Transverse colon (tissue), 4 donors: ENCODE data around the gene PTPRD.

Experiments
- EP300 ChIP-seq: sonication (generic); formaldehyde crosslinking; IDR thresholded peaks from one replicate; pipeline ENCODE4 v1.6.1; 2017; ENCODE audit warnings: antibody characterized with exemption, low read depth
- POLR2A ChIP-seq: fragments of 450-650 bp; IDR thresholded peaks from one replicate; pipeline ENCODE4 v1.6.1; 2016; ENCODE audit warnings: antibody characterized with exemption, mild to moderate bottlenecking, moderate library complexity
- POLR2AphosphoS5 ChIP-seq, 3 donors: sonication (generic); formaldehyde crosslinking; IDR thresholded peaks; one replicate each; pipeline ENCODE4 v1.6.1; 2016; ENCODE audit warnings: antibody characterized with exemption in 3 of 3
- TF ChIP-seq, protein P1 (sequence below), 5 experiments: fragments of 200-600 bp in 3 of 5; fragments of 450-650 bp in 2 of 5; sonication (generic) in 3 of 5; IDR thresholded peaks; 1 replicate in 2 of 5; 2 replicates in 3 of 5; pipeline ENCODE4 v1.5.1; 2016 to 2017; ENCODE audit warnings: antibody characterized with exemption in 5 of 5, inconsistent platforms in 3 of 5, mild to moderate bottlenecking in 2 of 5, moderate library complexity in 1 of 5

DNA sequence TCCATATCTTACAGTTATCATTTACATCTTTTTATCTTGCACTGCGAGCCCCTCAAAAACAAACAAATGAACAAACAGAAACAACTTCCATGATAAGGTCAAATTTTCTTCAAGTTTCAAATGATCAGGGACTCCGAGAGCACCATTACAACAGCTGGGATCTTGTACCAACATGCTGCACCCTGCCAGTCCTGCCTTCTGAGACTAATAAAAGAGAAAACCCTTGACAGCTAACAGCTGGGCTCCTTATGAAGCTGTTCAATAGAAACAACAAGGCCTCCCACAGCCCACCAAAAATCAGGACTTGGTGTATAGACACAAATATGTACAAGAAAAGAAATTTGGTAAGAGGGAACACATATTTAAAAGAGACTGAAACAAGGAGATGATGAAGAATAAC is 1828.0 kb downstream of the PTPRD start:
- TF ChIP-seq, protein P1, sequence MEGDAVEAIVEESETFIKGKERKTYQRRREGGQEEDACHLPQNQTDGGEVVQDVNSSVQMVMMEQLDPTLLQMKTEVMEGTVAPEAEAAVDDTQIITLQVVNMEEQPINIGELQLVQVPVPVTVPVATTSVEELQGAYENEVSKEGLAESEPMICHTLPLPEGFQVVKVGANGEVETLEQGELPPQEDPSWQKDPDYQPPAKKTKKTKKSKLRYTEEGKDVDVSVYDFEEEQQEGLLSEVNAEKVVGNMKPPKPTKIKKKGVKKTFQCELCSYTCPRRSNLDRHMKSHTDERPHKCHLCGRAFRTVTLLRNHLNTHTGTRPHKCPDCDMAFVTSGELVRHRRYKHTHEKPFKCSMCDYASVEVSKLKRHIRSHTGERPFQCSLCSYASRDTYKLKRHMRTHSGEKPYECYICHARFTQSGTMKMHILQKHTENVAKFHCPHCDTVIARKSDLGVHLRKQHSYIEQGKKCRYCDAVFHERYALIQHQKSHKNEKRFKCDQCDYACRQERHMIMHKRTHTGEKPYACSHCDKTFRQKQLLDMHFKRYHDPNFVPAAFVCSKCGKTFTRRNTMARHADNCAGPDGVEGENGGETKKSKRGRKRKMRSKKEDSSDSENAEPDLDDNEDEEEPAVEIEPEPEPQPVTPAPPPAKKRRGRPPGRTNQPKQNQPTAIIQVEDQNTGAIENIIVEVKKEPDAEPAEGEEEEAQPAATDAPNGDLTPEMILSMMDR (IDR thresholded peaks at IDR 0.05) = no peak
- TF ChIP-seq POLR2AphosphoS5 (IDR thresholded peaks at IDR 0.05) (no peak), EP300 (no peak), POLR2A (no peak)
